A549 (cell line): ENCODE results near the gene MAB21L3. TPM values are rescaled to one million over a fixed set of nuclear protein-coding genes. Genes with fewer than 3 reads are reported as not detected.

ENCODE experiments used
- ATAC-seq, 2 experiments: fragments of 200-7000 bp in 1 of 2; fragments of >200 bp in 1 of 2; cut with Nextera tagmentation in 1 of 2; cut with Tn5 transposase in 1 of 2; 3 replicates each; pipeline versions ENCODE4 v1.8.0 to v1.9.1; 2018 to 2020; ENCODE audit warnings: mild to moderate bottlenecking in 1 of 2, moderate library complexity in 1 of 2
- CTCF ChIA-PET: fragments of 300-600 bp; sonication (Branson Sonifier 250); formaldehyde crosslinking; extraction: SDS; loops from one replicate; lab custom pipeline; 2021; ENCODE audit warnings: antibody characterized with exemption, inconsistent platforms; lab: Yijun Ruan, JAX
- POLR2A ChIA-PET: fragments of 350-600 bp; formaldehyde crosslinking; extraction: SDS; loops from one replicate; lab custom pipeline; 2021; ENCODE audit warnings: antibody characterized with exemption, inconsistent platforms; lab: Yijun Ruan, JAX
- DNase-seq, 2 experiments: peaks; one replicate each; pipeline versions ENCODE4 v3.0.0 to v3.0.0-alpha.2; 2011 to 2016; ENCODE audit warnings: low read depth in 1 of 2, low spot score in 1 of 2
- FAIRE-seq: peaks from 2 replicates; lab custom pipeline; 2011; peaks lifted over from hg19 to GRCh38; lab: Jason Lieb, UNC
- H3K27ac ChIP-seq, 2 experiments: fragments of >200 bp; sonication (Bioruptor Twin); formaldehyde crosslinking; 3 replicates each; pipeline ENCODE4 v1.5.1; 2016 to 2017
- H3K4me1 ChIP-seq: fragments of >200 bp; sonication (Bioruptor Twin); formaldehyde crosslinking; 3 replicates; pipeline ENCODE4 v1.6.1; 2016
- H3K4me2 ChIP-seq: fragments of >200 bp; sonication (Bioruptor Twin); formaldehyde crosslinking; 3 replicates; pipeline ENCODE4 v1.6.1; 2016
- H3K4me3 ChIP-seq: fragments of >200 bp; sonication (Bioruptor Twin); formaldehyde crosslinking; 3 replicates; pipeline ENCODE4 v1.5.1; 2016
- H3K9me3 ChIP-seq: fragments of >200 bp; sonication (Bioruptor Twin); formaldehyde crosslinking; 3 replicates; pipeline ENCODE4 v1.6.1; 2016
- CBX8 ChIP-seq: fragments of 200-600 bp; sonication (generic); IDR thresholded peaks from 2 replicates; pipeline ENCODE4 v1.6.1; 2016
- CEBPB ChIP-seq, 2 experiments: fragments of >200 bp in 1 of 2; sonication (Bioruptor Twin) in 1 of 2; formaldehyde crosslinking in 1 of 2; IDR thresholded peaks; 2 replicates each; pipeline ENCODE4 v1.6.1; 2012 to 2016
- FOSL2 ChIP-seq, 2 experiments: fragments of 450-650 bp in 1 of 2; fragments of >200 bp in 1 of 2; sonication (Bioruptor Twin) in 1 of 2; formaldehyde crosslinking; IDR thresholded peaks; 2 replicates each; pipeline versions ENCODE4 v1.5.0 to v1.6.1; 2016 to 2020; ENCODE audit warnings: mild to moderate bottlenecking in 1 of 2, moderate library complexity in 1 of 2
- GATA3 ChIP-seq: IDR thresholded peaks from 2 replicates; pipeline ENCODE4 v1.6.1; 2012; ENCODE audit warnings: borderline replicate concordance
- MAZ ChIP-seq: fragments of 150-350 bp; IDR thresholded peaks from 2 replicates; pipeline ENCODE4 v1.6.1; 2014; ENCODE audit warnings: antibody characterized with exemption, low read depth, low read length, borderline replicate concordance
- MYC ChIP-seq: IDR thresholded peaks from 2 replicates; pipeline ENCODE4 v1.6.1; 2012; ENCODE audit warnings: mild to moderate bottlenecking, inconsistent platforms, low read length, improper control_type of control experiment, borderline replicate concordance
- NFE2L2 ChIP-seq: fragments of 150-350 bp; conservative IDR thresholded peaks from 2 replicates; pipeline ENCODE4 v1.6.1; 2014; ENCODE audit warnings: low read length
- NPAS2 ChIP-seq: fragments of 250-450 bp; sonication (Bioruptor Pico); IDR thresholded peaks from 2 replicates; pipeline ENCODE4 v1.8.0; 2022; ENCODE audit warnings: mild to moderate bottlenecking, moderate library complexity, borderline replicate concordance
- PHF8 ChIP-seq: fragments of 200-600 bp; sonication (generic); IDR thresholded peaks from 2 replicates; pipeline ENCODE4 v1.6.1; 2016; ENCODE audit warnings: low read depth, mild to moderate bottlenecking, antibody characterized with exemption, moderate library complexity, borderline replicate concordance
- POLR2A ChIP-seq: IDR thresholded peaks from 2 replicates; pipeline ENCODE4 v1.6.1; 2012; ENCODE audit warnings: mild to moderate bottlenecking, low read length
- SMC3 ChIP-seq: fragments of >200 bp; sonication (Bioruptor Twin); formaldehyde crosslinking; IDR thresholded peaks from 3 replicates; pipeline ENCODE4 v1.6.1; 2018; ENCODE audit warnings: inconsistent platforms
- USF2 ChIP-seq: fragments of 450-650 bp; IDR thresholded peaks from 2 replicates; pipeline ENCODE4 v1.6.1; 2014; ENCODE audit warnings: antibody characterized with exemption
- ZC3H11A ChIP-seq: fragments of 450-650 bp; IDR thresholded peaks from 2 replicates; pipeline ENCODE4 v1.6.1; 2014; ENCODE audit warnings: antibody characterized with exemption, mild to moderate bottlenecking
- whole genome bisulfite sequencing: methylation state at CpG from one replicate; pipeline ENCODE4 v1.1.6; 2017; ENCODE audit errors: missing lambda C conversion rate; 5-methylcytosine and 5-hydroxymethylcytosine counted together
- polyA plus RNA-seq, 4 experiments: library from polyadenylated mRNA; depleted of rRNA in 3 of 4; stranded (reverse); fragments of >200 nt; fragmentation: RNase III in 1 of 4; extraction: RNeasy Plus Mini Kit Qiagen cat#74134 plus additional on column Dnase treatment in 1 of 4; gene quantifications; 2 replicates in 3 of 4; 3 replicates in 1 of 4; pipeline ENCODE4 v1.2.3, GENCODE V29; 2011 to 2017
- TF ChIP-seq, protein P1 (sequence below): IDR thresholded peaks from 2 replicates; pipeline ENCODE4 v1.6.1; 2012
- TF ChIP-seq, protein P2 (sequence below): fragments of >200 bp; sonication (Bioruptor Twin); formaldehyde crosslinking; IDR thresholded peaks from 3 replicates; pipeline ENCODE4 v1.6.1; 2016
- TF ChIP-seq, protein P3 (sequence below): fragments of 150-350 bp; IDR thresholded peaks from 2 replicates; pipeline ENCODE4 v1.6.1; 2014; ENCODE audit warnings: low read depth, mild to moderate bottlenecking, low read length
- TF ChIP-seq, protein P4 (sequence below): fragments of >200 bp; sonication (Bioruptor Twin); formaldehyde crosslinking; IDR thresholded peaks from 3 replicates; pipeline ENCODE4 v1.5.1; 2016
- TF ChIP-seq, protein P5 (sequence below): fragments of 250-450 bp; sonication (Bioruptor Pico); IDR thresholded peaks from 2 replicates; pipeline ENCODE4 v1.5.0; 2020; ENCODE audit warnings: low read depth, mild to moderate bottlenecking, moderate library complexity
- TF ChIP-seq, protein P6 (sequence below): IDR thresholded peaks from 2 replicates; pipeline ENCODE4 v1.6.1; 2012; ENCODE audit warnings: low read depth, borderline replicate concordance

MAB21L3 gene
- polyA plus RNA-seq, 2 of the 4 experiments (the other 2 are of a cell fraction): 0.03 to 0.09 TPM

DNA sequence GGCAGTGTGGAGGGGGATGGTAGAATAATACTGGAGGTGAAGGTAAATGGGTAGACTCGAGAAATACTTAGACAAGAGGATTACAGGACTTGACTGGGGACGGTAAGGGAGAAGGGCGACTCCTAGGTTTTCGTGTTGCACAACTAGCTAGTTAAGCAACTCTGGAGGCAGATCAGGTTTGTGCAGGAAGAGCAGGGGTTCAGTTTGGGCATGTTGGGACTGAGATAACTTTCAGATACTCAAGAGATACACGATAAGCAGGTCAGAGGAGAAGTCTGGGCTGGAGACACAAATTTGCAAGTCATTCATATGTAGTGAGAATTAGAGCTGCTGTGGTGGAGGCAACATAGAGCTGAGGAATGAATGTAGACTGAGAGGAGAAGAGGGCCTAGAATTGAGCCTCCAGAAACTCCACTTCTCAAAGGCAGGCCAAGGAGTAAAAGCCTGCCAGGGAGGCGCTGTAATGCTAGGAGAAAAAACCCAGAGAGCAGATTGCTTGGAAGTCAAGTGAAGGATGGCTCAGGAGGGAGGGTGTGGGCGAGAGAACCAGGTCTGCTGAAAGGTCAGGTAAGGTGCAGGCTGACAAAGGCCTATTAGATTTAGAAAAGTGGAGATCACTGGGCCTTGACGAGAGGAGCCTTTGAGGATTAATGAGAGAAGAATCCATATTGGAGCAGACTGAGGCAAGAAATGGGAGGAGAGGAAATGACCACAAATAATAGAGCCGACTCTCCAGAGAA is 20.8 kb downstream of the MAB21L3 start:
- Histone ChIP-seq H3K4me2 (no peak overlapping the region), H3K27ac (no peak overlapping the region), H3K9me3 (no peaks in the 10 kb centered on the region), H3K4me3 (no peak overlapping the region), H3K4me1 (no peaks in the 10 kb centered on the region)
- FAIRE-seq (no peak), DNase-seq (no peak), ATAC-seq (no peak)
- TF ChIP-seq SMC3: no peak
- TF ChIP-seq, protein P1, sequence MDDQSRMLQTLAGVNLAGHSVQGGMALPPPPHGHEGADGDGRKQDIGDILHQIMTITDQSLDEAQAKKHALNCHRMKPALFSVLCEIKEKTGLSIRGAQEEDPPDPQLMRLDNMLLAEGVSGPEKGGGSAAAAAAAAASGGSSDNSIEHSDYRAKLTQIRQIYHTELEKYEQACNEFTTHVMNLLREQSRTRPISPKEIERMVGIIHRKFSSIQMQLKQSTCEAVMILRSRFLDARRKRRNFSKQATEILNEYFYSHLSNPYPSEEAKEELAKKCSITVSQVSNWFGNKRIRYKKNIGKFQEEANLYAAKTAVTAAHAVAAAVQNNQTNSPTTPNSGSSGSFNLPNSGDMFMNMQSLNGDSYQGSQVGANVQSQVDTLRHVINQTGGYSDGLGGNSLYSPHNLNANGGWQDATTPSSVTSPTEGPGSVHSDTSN: no peak
- TF ChIP-seq NFE2L2: peak; percentile 53
- no peak for TF ChIP-seq NPAS2 (CRISPR knock-in tag)
- TF ChIP-seq, protein P2, sequence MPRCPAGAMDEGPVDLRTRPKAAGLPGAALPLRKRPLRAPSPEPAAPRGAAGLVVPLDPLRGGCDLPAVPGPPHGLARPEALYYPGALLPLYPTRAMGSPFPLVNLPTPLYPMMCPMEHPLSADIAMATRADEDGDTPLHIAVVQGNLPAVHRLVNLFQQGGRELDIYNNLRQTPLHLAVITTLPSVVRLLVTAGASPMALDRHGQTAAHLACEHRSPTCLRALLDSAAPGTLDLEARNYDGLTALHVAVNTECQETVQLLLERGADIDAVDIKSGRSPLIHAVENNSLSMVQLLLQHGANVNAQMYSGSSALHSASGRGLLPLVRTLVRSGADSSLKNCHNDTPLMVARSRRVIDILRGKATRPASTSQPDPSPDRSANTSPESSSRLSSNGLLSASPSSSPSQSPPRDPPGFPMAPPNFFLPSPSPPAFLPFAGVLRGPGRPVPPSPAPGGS: no peak
- ChIA-PET CTCF (interaction anchor here (2.5 to 3.7 kb wide), 2 partner anchors 353 to 367 kb away, joined by 6 to 16 read pairs; no protein-coding TSS in a partner anchor), POLR2A (no interaction called here)
- 57% methylated on average over 9 of the region's 9 CpGs for WGBS

DNA sequence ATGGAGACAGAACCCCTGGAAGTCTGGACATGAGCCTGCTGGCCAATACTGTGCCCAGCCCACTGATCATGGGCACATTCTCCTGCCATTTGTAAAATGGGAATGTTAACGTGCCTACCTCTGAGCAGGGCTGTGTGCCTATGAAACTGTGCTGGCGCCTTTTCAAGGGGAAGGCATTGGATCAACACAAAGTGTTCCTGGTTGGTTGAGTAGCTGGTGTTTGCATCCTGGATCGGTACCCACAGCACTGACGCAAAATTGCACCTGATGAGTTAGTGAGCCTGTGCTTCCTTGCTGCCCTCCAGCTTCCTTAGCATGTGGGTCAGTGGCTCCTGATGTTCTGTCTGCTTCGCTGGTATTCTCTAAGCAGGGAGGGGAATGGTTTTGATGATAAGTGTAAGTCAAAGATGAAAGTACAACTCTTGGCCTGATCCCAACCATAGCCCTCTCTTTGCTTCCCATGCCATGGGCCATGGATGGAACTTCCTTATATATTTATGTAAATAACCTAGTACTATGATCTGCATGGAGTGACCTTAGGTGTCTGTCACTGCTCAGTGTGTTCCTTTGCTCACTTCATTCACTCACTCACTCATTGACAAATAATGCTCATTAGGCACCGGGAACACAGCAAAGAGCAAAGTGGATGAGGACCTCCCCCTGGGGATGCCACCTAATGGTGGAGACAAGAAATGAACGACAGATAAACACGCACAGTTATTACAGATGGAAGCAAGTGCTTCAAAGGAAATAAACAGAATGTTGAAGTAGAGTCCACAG is 22.7 kb downstream of the MAB21L3 start:
- H3K9me3 ChIP-seq: no peaks in the 10 kb centered on the region
- POLR2A ChIA-PET: no interaction called here
- CTCF ChIA-PET: interaction anchor here (1.5 to 3.7 kb wide), 3 partner anchors 351 to 365 kb away, joined by 4 to 16 read pairs (median 6); no protein-coding TSS in a partner anchor
- FAIRE-seq (no peak), DNase-seq (peak in 1 of 2 experiments; percentile 13)
- H3K27ac ChIP-seq: no peak overlapping the region
- 62% methylated on average over 8 of the region's 8 CpGs for WGBS
- no peaks in the 10 kb centered on the region for H3K4me1 ChIP-seq
- no peak for TF ChIP-seq USF2
- no peak for TF ChIP-seq MAZ
- TF ChIP-seq SMC3: peak; percentile 20; the same call in 1 of the 3 replicates
- TF ChIP-seq, protein P3, sequence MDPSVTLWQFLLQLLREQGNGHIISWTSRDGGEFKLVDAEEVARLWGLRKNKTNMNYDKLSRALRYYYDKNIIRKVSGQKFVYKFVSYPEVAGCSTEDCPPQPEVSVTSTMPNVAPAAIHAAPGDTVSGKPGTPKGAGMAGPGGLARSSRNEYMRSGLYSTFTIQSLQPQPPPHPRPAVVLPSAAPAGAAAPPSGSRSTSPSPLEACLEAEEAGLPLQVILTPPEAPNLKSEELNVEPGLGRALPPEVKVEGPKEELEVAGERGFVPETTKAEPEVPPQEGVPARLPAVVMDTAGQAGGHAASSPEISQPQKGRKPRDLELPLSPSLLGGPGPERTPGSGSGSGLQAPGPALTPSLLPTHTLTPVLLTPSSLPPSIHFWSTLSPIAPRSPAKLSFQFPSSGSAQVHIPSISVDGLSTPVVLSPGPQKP: no peak
- no peak for TF ChIP-seq PHF8
- no peak for TF ChIP-seq CEBPB (IDR thresholded peaks at IDR 0.05)
- TF ChIP-seq, protein P4, sequence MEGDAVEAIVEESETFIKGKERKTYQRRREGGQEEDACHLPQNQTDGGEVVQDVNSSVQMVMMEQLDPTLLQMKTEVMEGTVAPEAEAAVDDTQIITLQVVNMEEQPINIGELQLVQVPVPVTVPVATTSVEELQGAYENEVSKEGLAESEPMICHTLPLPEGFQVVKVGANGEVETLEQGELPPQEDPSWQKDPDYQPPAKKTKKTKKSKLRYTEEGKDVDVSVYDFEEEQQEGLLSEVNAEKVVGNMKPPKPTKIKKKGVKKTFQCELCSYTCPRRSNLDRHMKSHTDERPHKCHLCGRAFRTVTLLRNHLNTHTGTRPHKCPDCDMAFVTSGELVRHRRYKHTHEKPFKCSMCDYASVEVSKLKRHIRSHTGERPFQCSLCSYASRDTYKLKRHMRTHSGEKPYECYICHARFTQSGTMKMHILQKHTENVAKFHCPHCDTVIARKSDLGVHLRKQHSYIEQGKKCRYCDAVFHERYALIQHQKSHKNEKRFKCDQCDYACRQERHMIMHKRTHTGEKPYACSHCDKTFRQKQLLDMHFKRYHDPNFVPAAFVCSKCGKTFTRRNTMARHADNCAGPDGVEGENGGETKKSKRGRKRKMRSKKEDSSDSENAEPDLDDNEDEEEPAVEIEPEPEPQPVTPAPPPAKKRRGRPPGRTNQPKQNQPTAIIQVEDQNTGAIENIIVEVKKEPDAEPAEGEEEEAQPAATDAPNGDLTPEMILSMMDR: peak; percentile 8; the same call in 1 of the 3 replicates
- TF ChIP-seq, all 56 proteins: peak for 2
- no peak for ATAC-seq
- no peak overlapping the region for H3K4me3 ChIP-seq
- no peak overlapping the region for H3K4me2 ChIP-seq

DNA sequence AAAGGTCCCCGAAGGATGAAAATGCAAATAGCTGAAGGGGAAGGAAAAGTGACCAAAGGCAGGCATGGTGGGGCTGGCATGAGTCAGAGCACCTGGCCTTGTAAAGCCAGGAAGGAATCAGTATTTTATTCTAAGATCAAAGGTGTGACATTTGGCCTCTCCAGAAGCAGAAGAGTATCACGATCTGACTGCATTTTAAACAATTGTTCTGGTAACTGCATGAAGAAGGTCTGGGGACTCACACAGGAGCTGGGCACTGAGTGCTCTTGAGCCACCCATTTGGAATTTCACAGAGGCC is 23.2 kb downstream of the MAB21L3 start:
- Histone ChIP-seq H3K4me3 (no peak overlapping the region), H3K4me1 (no peaks in the 10 kb centered on the region), H3K4me2 (no peak overlapping the region), H3K9me3 (no peaks in the 10 kb centered on the region), H3K27ac (no peak overlapping the region)
- ATAC-seq (no peak), FAIRE-seq (no peak), DNase-seq (no peak)
- 14% methylated on average over 2 of the region's 2 CpGs for WGBS
- POLR2A ChIA-PET: no interaction called here
- CTCF ChIA-PET: interaction anchor here (2.5 to 3.7 kb wide), 2 partner anchors 351 to 365 kb away, joined by 6 to 16 read pairs; no protein-coding TSS in a partner anchor
- TF ChIP-seq ZC3H11A: no peak
- no peak for TF ChIP-seq FOSL2 (IDR thresholded peaks at IDR 0.05)
- no peak for TF ChIP-seq FOSL2 (CRISPR knock-in tag; IDR thresholded peaks at IDR 0.05)
- TF ChIP-seq, protein P5, sequence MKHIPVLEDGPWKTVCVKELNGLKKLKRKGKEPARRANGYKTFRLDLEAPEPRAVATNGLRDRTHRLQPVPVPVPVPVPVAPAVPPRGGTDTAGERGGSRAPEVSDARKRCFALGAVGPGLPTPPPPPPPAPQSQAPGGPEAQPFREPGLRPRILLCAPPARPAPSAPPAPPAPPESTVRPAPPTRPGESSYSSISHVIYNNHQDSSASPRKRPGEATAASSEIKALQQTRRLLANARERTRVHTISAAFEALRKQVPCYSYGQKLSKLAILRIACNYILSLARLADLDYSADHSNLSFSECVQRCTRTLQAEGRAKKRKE (CRISPR knock-in tag): no peak
- no peak for TF ChIP-seq MYC
- no peak for TF ChIP-seq USF2
- TF ChIP-seq, protein P3: no peak
- no peak for TF ChIP-seq CBX8
- TF ChIP-seq POLR2A: no peak
- no peak for TF ChIP-seq CEBPB (IDR thresholded peaks at IDR 0.05)
- TF ChIP-seq, protein P6, sequence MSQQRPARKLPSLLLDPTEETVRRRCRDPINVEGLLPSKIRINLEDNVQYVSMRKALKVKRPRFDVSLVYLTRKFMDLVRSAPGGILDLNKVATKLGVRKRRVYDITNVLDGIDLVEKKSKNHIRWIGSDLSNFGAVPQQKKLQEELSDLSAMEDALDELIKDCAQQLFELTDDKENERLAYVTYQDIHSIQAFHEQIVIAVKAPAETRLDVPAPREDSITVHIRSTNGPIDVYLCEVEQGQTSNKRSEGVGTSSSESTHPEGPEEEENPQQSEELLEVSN: no peak
- TF ChIP-seq GATA3: no peak
